CD1c-positive myeloid dendritic cell (primary cell): ENCODE data around the gene FAM53A.

Source experiments
- DNase-seq: peaks from one replicate; pipeline ENCODE4 v3.0.0-alpha.2; 2016; ENCODE audit errors: extremely low spot score

The FAM53A gene

GRCh38 chr4:1604181-1604705 lies 79.9 kb downstream of the FAM53A start:
- DNase-seq, result no peak

GRCh38 chr4:1603413-1604135 lies 80.5 kb downstream of the FAM53A start:
- DNase-seq, result no peak

GRCh38 chr4:1602655-1603412 lies 81.3 kb downstream of the FAM53A start:
- no peak for DNase-seq

GRCh38 chr4:1601852-1602654 lies 82.1 kb downstream of the FAM53A start:
- no peak for DNase-seq

- DNase-seq, result no peak
These were observed 82.6 kb downstream of the FAM53A start for GRCh38 chr4:1601533-1601835.

GRCh38 chr4:1600811-1601532 lies 83.1 kb downstream of the FAM53A start:
- DNase-seq, result no peak

GRCh38 chr4:1600211-1600780 lies 83.8 kb downstream of the FAM53A start:
- no peak for DNase-seq

- DNase-seq, result no peak
These were observed 84.5 kb downstream of the FAM53A start for GRCh38 chr4:1599491-1600210.

- DNase-seq, result no peak
These were observed 85.1 kb downstream of the FAM53A start for GRCh38 chr4:1599026-1599481.

GRCh38 chr4:1598206-1599025 lies 85.7 kb downstream of the FAM53A start:
- no peak for DNase-seq

- no peak for DNase-seq
These were observed 86.8 kb downstream of the FAM53A start for GRCh38 chr4:1597021-1597931.

- no peak for DNase-seq
These were observed 87.7 kb downstream of the FAM53A start for GRCh38 chr4:1596393-1596792.

- no peak for DNase-seq
These were observed 88.3 kb downstream of the FAM53A start for GRCh38 chr4:1595789-1596325.

- DNase-seq, result no peak
These were observed 89.0 kb downstream of the FAM53A start for GRCh38 chr4:1594871-1595788.

GRCh38 chr4:1593881-1594345 lies 90.2 kb downstream of the FAM53A start:
- no peak for DNase-seq

- no peak for DNase-seq
These were observed 90.7 kb downstream of the FAM53A start for GRCh38 chr4:1593458-1593857.
